ENCODE results near the gene TPSD1.
"Not testable (repeated sequence)": the region's sequence is repeated elsewhere in the genome, so short reads cannot be mapped to it uniquely, and the experiment has no call there.

The TPSD1 gene

DNA sequence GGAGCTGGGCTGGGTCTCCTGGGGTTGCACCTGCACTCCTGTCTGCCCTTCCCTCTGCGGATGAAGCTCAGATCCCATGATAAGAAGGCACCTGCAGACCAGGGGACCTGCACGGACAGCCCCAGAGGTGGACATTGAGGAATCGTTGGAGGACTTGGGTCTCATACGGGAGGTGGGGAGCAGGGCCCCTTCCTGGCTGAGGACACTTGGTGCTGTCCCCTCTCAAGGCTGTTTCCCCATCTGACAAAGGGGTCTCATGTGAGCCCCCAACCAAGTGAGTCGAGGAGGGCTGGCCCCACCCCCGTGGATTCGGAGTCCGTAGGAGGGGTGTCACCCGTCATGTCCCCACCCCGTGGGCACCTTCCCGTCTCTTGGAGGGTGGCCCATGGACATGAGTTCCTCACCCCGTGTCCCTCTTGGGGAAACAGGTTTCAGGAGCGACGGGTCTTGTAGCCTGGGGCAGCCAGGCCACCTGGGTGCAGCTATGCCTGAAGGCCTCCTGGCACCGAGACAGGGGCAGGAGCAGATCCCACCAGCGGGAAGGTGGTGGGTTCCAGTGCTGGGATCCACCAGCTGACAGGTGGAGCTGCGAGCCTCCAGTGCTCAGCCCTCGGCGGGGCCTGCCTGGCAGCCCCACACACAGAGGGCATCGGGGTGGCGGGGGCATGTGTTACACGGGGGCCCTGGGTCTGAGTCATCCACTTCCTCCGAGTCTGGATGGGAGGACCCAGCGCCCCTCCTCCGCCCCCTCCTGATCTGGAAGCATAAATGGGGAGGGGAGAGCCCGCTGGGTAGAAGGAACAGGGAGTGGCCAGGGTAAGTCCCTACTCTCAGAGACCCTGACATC lies at the start of gene TPSD1:
Gene TPSD1 (plus strand): TSS at position 794 of the 847 bp plus-strand sequence. CDS start 212 bp downstream, outside the sequence.
- DNase-seq (ENCODE audit: low read depth), result not testable (repeated sequence)

DNA sequence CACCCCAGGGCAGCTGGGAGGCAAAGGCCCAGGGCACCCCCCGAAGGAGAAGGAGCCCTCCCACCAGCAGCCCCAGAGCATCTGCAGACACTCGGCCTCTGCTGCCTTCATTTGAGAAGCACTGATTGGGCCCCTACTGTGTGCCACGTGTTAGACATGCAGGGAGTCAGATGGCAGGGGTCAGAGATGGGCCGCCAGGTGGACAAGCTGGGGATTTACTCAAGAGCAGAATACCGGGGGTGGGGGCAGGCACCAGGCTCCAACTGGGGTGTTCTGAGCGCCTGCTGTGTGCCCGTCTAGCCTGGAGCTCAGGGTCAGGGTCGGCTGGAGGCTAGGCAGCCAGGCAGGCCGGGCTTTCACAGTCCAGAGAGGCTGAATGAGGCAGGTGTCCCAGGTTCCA lies 49.5 kb upstream of the TPSD1 start:
- DNase-seq (ENCODE audit: low read depth), result no peak

DNA sequence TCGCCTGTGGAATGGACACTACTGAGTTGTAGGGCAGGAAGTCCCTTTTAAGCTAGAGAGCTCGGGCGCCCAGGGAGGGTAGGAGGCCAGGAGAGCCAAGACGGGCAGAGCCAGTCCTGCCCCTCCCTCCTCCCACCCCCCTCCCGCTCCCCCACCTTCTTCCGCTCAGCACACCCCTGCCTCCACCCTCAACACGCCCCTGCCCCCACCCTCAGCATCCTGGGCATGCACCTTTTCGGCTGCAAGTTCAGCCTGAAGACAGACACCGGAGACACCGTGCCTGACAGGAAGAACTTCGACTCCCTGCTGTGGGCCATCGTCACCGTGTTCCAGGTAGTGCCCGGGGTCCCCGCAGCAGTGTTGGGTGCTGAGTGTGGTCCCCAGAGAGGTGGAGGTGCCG lies 49.1 kb upstream of the TPSD1 start:
- DNase-seq (ENCODE audit: low read depth), result no peak

DNA sequence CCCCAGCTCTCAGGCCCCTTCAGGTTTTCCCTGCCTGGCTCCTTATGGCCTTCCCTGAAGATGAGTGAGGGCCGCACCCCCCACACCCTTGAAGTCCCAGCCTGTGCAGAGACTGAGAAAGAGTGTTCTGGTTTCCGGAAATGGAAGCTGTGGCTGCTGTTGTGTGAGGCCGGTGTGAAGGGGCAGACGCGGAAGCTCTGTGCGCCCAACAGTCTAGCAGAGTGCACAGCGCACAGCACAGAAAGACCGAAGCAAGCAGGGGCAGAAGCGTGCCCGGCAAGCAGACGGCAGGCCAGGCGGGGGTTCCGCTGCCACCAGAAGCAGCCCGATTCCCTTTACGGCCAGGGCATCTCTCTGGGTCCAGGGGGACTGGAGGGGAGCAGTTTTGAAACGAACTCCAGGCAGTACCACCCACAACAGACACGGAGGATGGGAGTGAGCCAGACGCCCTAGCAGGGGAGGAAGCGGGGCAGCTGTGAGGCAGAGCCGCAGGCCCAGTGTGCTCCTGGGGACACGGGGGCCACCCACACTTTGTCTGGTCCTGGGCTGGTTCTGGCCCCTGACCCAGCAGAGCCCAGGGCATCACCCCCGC lies 47.5 kb upstream of the TPSD1 start:
- DNase-seq (ENCODE audit: low read depth), result no peak

DNA sequence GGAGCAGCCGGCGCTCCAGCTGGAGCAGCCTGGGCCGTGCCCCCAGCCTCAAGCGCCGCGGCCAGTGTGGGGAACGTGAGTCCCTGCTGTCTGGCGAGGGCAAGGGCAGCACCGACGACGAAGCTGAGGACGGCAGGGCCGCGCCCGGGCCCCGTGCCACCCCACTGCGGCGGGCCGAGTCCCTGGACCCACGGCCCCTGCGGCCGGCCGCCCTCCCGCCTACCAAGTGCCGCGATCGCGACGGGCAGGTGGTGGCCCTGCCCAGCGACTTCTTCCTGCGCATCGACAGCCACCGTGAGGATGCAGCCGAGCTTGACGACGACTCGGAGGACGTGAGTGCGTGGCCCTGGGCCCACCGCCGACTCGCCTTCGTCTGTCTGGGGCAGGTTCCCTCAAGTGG lies 46.8 kb upstream of the TPSD1 start:
- DNase-seq (ENCODE audit: low read depth), result no peak

DNA sequence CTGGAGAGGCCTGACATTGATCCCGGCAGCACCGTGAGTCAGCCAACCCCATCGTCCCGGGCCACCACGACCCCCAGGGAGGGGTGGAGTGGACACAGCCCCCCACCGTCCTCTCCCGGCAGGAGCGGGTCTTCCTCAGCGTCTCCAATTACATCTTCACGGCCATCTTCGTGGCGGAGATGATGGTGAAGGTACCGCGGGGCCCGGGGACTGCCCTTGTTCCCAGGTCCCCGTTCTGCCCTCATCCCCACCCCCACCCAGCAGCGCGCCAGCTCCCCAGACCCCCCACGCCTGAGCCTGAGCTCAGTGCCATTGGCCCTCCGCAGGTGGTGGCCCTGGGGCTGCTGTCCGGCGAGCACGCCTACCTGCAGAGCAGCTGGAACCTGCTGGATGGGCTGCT lies 45.4 kb upstream of the TPSD1 start:
- DNase-seq (ENCODE audit: low read depth), result no peak

DNA sequence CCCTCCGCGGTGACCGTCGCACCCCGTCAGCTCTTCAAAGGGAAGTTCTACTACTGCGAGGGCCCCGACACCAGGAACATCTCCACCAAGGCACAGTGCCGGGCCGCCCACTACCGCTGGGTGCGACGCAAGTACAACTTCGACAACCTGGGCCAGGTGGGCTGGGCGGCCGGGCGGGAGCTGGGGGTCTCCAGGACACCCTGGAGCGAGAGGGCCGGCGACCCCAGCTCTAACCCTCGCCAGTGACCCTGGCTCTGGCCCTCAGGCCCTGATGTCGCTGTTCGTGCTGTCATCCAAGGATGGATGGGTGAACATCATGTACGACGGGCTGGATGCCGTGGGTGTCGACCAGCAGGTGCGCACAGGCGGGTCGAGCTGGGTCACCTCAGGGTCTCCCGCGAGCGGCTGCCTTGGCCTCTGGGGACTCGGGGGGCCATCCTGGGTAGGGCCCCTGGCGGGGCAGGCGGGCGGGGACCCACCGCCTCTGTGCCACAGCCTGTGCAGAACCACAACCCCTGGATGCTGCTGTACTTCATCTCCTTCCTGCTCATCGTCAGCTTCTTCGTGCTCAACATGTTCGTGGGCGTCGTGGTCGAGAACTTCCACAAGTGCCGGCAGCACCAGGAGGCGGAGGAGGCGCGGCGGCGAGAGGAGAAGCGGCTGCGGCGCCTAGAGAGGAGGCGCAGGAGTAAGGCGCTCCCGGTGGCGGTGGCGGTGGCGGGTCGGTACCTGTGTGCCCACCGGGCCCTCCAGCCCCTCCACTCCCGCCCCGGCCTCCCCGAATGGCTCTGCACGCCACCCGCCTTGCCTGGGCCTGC lies 44.2 kb upstream of the TPSD1 start:
- DNase-seq (ENCODE audit: low read depth), result no peak

DNA sequence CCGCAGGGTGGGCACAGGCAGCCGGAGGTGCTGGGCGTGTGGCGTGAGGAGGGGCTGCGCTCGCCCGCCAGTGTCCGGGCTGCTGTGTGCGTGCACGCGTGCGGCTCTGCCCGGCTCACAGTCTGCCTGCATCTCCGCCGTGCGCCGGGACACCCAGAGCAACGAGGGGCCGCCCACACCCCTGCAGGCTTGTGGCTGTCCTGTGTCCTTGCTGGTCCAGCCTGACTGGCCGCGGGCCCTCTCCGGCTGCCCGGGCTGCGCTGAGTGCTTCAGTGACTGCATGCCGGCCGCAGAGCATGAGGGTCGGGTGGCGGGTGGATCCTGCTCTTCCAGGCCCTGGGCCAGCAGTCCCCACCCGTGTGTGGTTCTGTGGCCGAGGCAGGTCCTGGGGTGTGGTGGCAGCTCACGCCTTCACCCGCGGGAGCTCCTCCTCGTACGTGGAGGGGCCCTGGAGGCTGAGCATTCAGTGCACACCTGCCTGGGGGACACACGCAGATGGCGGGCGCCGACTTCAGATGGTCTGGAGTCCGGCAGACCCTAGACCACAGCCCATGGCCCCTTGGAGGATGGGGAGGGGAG lies 43.2 kb upstream of the TPSD1 start:
- DNase-seq (ENCODE audit: low read depth), result no peak

DNA sequence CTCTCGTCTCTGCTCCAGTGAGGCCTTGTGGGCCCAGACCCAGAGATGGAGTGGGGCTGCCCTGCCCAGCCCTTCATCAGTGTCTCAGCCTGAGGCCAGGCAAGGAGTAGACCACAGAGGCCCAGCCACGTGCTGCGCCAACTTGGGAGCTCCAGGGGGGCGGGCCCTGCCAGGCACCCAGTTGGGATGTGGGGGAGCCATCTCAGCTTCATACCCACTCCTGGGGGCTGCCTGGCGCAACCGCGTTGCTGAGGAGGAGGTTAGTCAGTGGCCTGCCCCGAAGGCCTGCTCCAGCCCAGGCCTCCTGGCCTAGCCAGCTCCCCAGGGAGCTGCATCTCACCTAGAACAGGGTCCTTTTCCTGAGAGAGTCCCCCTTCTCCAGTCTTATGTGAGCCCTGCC lies 42.6 kb upstream of the TPSD1 start:
- DNase-seq (ENCODE audit: low read depth), result no peak

DNA sequence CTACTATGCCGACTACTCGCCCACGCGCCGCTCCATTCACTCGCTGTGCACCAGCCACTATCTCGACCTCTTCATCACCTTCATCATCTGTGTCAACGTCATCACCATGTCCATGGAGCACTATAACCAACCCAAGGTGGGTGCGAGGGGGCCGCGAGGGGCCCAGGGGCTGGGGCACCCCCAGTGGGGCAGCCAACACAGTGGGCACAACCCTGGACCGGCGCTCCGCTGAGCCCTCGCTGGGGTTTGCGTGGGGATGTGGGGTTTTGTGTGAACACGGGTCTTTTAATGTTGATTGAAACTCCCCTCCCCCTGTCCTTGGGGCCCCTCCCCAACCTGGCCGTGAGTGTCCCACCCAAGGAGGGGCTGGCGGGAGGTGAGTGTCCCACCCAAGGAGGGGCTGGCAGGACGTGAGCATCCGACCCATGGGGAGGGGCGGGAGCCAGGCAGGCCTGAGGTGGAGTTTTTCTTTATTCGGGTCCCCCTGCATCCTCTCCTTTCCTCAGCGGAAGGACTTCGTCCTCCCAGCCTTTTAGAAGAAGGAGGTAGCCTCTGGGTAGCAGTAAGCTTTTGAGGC lies 42.0 kb upstream of the TPSD1 start:
- no peak for DNase-seq (ENCODE audit: low read depth)

DNA sequence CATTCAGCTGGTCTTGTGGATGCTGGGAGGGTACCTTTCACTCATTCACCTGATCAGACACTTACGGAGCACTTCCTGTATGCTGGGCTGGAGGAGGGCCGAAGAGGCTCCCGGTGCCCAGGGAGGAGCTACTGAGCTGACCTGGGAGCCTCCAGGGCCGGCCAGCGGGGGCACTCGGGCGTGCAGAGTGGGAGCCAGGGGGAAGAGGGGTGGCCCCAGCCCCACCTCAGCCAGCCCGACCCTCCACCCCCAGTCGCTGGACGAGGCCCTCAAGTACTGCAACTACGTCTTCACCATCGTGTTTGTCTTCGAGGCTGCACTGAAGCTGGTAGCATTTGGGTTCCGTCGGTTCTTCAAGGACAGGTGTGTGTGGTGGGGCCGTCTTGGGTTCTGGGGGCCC lies 41.1 kb upstream of the TPSD1 start:
- DNase-seq (ENCODE audit: low read depth), result no peak

DNA sequence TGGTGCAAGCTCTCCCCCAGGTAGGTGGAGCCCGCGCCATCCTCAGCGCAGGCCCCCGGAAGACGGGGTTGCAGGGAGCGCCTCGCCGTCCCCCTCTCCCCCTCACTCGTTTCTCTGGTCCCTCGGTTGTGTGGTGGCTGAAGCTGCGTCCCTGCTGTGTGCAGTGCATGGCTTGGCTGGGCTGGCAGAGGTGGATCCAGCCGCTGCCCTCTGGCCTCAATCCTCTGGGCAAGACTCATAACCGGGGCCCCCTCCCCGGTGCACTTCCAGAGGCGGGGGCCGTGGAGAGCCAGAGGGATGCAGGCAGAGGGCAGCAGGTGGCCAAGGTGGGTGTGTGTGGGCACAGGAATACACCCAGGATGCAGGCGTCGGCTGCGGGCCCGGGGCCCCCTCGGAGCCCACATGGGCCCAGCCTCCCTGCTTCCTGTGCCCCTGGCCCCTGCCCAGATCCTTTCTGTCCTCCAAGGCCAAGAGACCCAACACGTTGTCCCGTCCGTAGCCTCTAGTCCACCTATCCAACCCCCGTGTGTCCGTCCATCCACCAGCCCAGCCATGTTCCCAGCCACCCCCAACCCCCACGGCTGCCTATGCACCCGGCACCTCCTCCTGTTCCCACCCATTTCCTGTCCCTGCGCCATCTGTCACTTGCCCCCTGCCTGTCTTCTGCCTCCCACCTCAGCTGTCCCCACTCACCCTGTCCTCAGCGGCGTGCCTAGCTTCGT lies 40.1 kb upstream of the TPSD1 start:
- DNase-seq (ENCODE audit: low read depth), result no peak

DNA sequence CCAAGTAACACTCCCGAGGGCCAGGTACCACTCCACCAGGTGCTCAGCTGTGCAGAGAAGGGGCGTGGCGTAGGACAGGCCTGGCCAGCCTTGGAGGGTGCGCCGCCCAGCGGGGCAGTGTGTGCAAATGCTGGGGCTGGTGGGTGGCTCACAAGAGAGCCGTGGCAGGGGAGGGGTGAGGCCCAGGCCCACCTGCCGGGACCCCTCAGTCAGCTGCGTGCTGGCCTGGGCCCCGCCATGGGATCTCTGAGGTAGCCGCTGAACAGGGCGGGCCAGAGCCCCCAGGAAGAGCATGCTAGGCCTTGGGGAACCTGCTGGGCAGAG lies 39.6 kb upstream of the TPSD1 start:
- DNase-seq (ENCODE audit: low read depth), result no peak

DNA sequence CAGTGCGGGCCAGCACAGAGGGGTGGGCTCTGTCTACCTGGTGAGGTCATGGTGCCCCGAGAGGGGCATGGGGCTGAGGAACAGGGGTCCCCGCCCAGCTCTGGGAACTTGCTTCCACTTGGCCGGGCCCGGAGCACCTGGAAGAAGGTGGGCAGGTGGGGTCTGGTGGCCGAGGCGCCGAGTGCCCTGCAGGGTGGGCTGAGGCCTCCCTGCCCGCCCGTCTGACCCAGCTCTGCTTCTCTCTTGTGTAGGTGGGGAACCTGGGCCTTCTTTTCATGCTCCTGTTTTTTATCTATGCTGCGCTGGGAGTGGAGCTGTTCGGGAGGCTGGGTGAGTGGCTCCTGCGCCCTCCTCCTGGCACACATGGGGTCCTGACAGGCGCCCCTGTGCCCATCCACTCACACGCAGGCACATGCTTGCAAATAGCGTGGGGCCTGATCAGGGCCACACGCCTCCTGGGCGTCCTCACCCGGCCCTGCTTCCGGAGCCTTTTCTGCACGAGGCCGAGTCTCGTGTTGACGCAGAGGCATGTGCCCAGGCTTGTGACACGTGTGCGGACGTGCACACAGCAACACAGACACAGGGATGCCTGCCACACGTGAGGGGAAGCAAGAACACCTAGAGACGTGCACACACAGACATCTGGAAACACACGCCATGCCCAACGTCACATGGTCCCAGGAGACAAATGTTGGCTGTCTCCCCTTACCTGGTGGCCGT lies 39.0 kb upstream of the TPSD1 start:
- DNase-seq (ENCODE audit: low read depth), result no peak

DNA sequence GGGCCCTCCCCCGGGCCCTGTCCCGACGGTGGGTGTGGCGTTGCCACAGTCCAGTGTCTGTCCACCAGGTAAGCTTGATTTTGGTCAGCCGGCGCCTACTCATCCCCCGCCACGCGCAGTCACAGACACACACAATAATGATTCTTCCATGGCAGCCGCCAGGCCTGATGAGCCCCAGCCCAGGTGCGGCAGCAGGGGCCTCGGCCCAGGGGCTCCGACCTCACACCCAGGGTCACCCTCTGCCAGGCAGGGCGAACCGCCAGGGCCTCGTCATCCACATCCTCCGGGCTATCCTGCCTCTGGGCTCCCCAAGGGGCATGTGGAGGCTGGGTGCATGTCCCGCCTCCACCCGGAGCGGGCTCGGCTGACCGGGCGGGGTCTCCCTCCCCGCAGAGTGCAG lies 38.3 kb upstream of the TPSD1 start:
- DNase-seq (ENCODE audit: low read depth), result no peak

DNA sequence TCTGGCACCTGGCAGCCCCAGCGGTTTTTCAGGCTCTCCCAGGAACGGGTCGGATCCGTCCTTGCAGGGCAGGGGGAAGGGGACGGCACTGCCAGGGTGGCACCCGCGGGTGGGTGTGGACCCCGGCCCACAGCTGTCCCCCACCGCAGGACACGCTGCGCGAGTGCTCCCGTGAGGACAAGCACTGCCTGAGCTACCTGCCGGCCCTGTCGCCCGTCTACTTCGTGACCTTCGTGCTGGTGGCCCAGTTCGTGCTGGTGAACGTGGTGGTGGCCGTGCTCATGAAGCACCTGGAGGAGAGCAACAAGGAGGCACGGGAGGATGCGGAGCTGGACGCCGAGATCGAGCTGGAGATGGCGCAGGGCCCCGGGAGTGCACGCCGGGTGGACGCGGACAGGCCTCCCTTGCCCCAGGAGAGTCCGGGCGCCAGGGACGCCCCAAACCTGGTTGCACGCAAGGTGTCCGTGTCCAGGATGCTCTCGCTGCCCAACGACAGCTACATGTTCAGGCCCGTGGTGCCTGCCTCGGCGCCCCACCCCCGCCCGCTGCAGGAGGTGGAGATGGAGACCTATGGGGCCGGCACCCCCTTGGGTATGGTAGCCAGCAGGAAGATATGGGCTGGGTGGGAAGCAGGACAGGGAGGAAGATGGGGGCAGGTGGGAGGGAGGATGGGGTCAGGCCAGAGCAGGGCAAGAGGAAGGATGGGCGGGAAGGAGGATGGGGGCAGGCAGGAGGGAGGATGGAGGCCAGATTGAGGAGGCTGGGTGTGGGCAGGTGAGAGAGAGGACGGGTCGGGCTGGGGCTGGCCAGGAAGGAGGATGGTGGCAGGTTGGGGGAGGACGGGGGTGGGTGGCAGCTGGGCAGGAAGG lies 37.6 kb upstream of the TPSD1 start:
- DNase-seq (ENCODE audit: low read depth), result no peak

DNA sequence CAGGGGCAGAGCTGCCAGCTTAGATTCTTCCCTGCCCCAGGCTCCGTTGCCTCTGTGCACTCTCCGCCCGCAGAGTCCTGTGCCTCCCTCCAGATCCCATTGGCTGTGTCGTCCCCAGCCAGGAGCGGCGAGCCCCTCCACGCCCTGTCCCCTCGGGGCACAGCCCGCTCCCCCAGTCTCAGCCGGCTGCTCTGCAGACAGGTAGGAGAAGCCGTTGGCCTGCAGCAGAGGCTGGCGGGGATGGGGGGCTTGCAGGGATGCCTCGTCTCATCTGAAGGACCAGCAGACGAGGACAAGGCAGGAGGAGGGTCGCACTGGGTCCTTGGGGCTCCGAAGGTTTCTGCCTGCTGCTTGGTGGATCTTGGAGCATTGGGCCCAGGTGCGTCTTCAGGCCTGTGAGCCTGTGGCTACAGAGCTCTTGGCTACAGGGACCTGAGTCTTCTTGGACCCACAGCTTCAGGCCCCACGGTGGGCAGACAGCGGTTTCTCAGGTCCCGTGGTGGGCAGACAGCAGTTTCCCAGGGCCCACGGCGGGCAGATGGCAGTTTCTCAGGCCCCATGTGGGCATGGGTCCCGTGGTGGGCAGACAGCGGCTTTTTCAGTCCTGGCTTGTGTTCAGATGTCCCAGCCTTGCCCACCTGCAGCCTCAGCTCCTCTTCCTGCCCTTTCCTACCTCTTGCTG lies 36.8 kb upstream of the TPSD1 start:
- DNase-seq (ENCODE audit: low read depth), result no peak

DNA sequence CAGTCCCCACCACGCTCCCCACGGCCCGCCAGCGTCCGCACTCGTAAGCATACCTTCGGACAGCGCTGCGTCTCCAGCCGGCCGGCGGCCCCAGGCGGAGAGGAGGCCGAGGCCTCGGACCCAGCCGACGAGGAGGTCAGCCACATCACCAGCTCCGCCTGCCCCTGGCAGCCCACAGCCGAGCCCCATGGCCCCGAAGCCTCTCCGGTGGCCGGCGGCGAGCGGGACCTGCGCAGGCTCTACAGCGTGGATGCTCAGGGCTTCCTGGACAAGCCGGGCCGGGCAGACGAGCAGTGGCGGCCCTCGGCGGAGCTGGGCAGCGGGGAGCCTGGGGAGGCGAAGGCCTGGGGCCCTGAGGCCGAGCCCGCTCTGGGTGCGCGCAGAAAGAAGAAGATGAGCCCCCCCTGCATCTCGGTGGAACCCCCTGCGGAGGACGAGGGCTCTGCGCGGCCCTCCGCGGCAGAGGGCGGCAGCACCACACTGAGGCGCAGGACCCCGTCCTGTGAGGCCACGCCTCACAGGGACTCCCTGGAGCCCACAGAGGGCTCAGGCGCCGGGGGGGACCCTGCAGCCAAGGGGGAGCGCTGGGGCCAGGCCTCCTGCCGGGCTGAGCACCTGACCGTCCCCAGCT lies 35.7 kb upstream of the TPSD1 start:
- DNase-seq (ENCODE audit: low read depth), result no peak

Measured in HS-5 (cell line).